CD4-positive, alpha-beta T cell treated with Interleukin-12 subunit alpha and Interleukin-12 subunit beta, for 1 hour (primary cell): ENCODE results near the gene ANKS1A.

Experiments
- DNase-seq: peaks from one replicate; pipeline ENCODE4 v3.0.0-alpha.2; 2020

Gene ANKS1A

DNA sequence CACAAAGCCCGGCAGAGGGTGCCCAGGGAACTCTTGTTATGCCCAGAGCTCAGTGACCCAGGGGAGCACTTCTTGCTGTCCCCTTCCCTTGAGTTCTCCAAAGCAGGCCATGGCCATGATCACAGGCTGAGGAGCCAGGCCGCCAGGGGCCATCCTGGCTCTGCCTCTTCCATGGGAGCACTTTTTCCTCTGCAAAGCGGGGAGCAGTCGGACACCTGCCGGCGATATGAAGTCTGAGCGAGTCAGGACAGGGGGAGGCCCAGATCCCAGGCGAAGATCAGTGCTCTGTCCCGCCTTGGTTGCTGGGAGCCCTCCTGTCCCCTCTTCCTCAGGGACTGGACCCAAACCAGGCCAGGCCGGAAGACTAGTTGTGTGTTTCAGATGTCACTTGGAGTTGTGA lies 184.2 kb downstream of the ANKS1A start:
- no peak for DNase-seq

DNA sequence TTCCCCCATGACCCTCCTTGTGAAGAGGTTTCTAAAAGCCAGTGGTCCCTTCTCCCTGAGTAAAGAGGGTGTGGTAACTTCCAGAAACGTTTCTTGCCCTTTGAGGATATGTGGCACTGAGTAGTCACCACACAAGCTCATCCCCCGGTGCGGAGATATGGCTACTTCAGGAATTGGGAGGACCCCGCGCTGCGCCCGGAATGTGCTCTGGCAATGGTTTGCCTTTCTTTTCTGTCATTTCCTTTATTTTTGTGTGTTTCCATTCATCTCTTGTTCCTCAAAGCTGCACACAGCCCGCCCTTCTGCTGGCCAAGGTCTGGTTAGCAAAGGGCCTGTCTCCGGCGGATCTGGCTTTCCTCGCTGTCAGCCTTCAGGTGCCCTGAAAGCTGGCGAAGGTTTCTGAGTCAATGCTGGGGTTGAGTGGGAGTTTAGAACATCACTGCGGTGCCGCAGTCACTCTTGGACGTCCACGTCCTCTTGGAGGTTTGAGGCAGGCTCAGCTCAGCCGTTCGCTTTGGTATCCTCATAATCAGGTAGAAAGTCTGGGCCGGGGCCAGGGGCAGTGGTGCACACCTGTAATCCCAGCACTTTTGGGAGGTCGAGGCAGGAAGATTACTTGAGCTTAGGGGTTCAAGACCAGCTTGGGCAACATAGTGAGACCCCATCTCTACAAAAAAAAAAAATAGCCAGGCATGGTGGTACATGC lies 184.9 kb downstream of the ANKS1A start:
- DNase-seq = no peak

DNA sequence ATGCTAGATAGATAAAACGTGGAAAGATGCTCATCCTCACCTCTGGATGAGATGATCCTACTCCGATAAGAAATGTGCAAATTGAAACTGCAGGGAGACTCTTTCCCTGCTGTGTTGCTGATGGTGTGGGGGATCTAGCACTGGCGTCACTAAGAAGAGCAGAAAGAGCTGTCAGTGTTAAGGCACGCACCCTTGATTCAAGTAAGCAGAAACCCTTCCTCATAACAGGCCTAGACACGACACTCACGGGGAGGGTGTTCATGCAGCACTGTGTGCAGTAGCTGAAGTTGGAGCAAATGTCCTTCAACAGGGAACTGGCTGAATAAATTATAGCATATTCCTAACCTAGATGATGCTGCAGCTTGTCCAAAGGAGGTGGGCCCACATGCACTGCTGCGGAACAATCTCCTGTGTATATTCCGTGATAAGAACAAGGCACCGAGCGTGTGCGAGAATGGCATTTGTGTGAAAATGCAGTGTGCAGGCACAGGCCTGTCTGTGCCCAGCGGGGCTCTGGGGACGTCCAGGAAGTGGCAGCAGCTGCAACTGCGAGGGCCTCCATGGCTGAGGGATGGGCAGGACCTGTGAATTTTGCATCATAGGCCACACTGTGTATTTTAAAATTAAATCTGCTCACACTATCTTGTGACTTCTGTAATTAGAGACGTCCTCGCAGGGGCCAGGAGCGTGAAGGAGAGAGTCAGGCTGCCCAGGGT lies 188.1 kb downstream of the ANKS1A start:
- DNase-seq = no peak

DNA sequence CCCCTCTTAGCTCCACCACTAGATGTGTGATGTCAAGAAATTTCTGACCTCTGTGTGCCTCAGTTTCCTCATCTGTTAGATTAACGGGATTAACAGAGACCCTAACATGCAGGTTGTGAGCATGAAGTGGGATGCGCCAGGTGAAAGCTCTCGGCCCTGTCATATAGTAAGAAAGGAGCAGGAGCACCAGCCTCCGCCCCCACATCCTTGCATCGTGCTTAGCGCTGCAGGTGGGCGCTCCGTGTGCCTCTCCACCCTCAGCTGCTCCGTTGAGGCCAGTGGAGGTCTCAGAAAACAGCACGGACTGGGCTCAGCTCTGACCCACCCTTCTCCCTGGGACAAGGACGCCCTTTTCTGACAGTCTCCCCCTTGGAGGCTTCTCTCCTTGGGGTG lies 188.7 kb downstream of the ANKS1A start:
- no peak for DNase-seq

DNA sequence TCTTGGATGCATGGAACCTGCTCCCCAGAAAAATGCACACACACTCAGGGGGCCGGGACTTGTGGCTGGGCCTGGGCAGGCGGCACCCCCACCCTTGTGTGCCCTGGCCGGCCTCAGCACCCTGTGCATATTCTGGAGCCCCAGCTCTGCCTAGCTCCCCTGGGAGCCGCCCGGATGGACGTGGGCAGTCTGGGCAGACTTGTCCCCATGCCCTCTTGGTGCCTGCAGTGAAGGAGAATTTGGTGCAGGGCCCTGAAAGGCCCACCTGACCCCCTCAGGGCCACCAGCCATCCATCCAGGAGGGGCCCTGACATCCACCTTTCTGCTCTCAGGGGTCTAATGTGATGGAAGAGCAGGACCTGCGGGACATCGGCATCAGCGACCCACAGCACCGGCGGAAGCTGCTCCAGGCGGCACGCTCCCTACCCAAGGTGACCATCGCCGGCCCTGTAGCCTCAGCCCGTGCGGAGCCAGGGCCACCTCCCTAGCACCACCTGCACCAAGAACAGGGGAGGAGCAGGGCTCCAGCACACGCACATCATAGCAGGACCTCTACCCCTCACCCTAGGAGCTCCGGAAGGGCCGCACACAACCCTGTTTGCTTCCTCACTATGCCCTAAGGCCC lies 189.3 kb downstream of the ANKS1A start:
- no peak for DNase-seq

DNA sequence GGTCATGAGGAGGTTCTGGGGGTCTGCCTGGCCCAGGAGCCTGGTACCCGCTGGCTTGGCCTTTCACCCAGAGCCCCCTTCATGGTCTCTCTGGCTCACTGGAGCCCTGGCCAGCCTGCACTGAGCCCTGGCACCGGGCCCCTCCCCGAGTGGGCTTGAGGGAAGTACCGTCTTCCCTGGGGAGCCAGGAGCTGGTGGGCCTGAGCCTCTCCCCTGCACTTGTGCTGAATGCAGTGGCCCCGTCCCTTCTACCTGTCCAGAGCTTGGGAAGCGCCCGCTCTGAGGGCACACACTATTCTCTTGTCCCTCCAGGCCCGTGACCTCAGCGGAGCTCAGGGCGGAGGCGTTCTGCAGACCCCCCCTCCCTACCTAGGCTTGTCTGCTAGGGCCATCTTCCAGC lies 189.8 kb downstream of the ANKS1A start:
- no peak for DNase-seq

DNA sequence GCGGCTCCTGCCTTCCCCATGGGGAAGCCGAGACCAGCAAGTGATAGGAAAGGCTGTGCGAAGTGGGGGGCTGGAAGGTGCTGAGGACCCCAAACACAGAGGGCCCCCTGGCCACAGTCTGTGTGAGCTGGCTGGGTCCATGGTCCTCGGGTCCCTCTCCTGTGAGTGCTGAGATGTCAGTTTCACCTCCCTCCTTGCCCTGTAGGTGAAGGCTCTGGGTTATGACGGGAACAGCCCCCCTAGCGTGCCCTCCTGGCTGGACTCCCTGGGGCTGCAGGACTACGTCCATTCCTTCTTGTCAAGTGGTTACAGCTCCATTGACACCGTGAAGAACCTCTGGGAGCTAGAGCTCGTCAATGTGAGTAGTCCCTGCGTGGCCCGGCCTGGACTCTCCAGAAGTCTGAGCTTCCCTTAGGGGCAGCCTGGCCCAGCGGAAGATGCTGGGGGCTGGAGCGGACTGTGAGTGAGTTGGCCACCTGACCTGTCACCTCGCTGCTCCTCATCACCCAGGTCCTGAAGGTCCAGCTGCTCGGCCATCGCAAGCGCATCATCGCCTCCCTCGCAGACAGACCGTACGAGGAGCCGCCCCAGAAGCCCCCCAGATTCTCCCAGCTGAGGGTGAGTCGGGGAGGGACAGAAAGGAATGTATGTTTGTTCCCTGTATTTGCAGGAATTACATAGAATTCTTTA lies 190.4 kb downstream of the ANKS1A start:
- DNase-seq = no peak

DNA sequence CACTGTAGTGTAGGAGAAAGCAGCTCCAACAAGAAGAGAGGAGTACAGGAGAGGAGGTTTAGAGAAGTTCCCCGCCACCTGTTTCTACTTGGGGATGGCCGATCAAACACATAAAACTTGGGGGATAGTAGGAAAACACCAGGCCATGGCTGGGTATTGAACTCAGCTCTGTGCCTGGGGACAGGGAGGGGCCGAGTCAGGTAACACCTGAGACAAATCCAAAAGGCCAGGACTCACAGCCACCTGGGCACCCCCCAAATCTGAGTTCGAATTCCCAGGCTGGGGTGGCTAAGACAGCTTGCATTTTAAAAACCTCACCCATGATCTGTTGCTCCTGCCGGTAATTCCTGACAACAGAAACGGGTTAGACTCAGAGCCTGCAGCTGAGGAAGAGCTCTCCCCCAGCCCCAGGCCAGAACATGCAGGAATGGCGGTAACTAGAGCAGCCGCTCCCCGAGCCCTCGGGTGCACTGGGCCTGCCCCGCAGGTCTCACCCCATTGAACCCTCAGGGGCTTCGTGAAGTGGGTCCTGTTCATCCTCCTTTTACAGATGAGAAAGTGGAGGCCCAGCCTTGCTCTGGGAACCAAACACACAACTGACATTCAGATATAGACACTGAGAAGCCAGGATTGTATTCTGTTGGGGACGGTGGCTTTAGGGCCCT lies 191.1 kb downstream of the ANKS1A start:
- no peak for DNase-seq

DNA sequence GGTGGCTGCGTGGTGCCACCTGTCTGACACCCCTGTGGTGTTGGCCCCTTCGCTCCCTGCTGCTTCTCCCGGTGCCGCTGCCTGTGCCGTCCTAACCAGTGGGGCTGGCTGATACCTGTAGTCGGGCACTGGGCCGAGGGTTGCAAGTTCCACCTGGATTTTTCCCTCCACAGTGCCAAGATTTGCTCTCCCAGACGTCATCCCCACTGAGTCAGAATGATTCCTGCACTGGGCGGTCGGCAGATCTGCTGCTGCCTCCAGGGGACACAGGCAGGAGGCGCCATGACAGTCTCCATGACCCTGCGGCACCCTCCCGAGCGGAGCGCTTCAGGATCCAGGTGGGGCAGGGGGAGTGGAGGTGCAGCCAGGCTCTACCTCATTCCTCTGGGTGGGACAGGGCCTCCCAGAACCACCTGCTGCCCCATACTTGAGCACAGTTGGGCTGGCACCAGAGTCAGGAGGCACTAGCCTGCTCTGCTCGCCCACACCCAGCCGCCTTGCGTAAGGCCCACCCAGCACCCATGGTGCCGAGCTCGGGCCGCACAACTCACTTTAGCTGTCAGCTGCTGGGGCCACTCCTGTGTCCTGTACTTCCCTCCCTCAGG lies 191.9 kb downstream of the ANKS1A start:
- DNase-seq = no peak

DNA sequence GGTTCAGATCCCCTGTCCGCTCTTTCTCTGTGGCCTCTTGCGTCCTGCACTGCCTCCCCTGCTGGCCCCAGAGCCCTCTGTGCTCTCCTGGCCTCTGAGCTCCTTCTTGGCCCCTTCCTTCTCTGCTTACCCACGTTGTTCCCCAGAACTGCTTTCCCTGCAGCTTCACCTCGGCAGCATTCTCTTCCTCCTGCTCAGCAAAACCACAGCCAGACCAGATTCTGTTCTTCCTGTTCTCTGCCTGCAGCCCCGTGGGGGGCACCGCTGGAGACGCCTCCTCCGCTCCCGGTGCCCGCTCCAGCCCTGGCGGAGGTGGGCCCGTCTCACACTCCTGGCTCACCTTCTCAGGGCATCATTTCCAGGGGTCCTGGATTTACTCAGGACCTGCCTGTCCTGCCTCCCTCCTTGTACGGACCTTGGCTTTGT lies 192.4 kb downstream of the ANKS1A start:
- DNase-seq = no peak

DNA sequence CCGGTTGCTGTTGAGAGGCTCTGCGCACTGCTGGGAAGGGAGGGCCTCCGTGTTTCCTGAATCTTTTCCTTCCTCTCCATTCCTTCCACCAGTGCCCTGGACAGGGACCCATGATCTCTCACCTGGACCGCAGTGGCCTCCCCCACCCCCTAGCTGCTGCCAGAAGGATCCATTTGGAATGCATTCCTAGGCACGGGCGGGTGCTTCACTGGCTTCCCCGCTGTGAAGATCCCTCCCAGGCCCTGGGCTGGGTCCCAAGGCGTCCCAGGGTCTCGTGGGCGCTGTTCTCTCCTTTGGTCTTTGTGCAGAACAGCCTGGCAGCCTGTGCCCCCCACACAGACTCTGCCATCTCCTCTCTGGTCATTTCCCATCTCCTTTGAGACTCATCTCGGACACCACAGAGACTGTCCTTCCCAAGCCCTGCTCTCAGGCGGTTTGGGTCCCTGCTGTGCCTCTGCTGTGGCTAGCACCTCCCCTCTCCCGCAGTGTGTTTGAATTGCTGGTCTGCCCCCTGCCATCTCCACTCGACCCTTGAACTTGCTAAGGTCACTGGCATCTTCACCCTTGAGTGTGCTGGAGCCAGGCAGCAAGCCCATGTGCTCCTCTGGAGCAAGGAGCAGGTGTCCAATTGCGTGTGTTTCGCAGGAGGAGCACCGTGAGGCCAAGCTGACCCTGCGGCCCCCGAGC lies 193.1 kb downstream of the ANKS1A start:
- DNase-seq = no peak

DNA sequence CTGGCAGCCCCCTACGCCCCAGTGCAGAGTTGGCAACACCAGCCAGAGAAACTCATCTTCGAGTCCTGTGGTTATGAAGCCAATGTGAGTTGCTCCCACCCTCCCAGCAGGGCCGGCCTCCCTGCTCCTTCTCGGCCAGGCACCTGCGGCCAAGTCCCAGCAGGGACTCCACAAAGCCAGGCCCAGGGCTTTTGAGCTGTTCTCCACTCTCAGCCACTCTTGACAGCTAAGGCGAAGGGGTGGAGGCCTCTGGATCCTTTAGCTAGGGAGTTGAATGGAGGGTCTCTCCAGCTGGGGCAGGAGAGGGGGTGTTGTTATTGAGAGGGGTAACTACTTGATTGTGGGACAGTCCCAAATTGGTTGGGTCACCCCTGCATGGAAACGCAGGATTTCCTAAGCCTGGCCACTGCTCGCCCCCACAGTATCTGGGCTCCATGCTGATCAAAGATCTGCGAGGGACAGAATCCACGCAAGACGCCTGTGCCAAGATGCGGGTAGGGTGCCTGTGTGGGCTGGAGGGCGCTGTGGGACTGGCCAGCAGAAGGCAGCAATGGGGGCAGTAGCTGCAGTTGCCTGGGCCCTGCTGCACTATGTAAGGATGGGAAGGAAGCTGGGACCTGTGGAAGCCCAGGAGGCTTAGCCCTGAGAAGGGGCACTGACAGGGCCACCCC lies 193.8 kb downstream of the ANKS1A start:
- DNase-seq = no peak

DNA sequence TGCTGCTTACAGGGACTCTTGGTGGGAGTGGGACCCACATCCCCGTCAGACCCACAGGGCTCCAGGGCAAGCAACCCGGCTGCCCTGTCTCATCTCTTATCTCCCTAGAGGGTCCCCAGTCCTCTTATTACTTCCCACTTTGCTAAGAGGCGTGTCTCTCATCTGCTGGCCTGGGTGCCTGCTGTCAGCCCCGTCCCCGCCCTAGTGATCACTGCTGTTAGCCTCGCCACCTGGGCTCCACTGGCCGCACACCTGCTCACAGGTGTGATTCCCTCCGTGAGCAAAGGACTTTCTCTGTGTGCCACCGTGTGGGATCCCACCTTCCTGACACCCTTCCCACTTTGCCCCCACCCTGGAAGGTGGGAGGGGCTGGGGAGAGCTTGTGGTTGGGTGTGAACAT lies 194.5 kb downstream of the ANKS1A start:
- DNase-seq = no peak

DNA sequence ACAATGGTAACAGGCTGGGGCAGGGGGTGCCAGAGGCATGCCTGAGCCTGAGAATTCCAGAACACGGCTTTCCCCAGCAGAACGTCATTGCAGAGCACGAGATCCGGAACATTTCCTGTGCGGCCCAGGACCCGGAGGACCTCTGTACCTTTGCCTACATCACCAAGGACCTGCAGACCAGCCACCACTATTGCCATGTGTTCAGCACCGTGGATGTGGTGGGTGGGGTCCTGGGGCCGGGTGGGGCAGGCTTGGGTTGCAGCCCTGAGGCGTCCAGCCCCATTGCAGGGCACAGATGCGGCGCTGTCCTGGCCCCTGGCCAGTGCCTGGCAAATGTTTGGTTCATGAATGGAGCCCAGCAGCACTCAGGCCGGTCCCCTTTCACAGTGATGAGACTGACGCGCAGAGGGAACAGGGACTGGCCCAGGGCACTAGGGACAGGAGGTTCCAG lies 195.0 kb downstream of the ANKS1A start:
- DNase-seq = no peak

DNA sequence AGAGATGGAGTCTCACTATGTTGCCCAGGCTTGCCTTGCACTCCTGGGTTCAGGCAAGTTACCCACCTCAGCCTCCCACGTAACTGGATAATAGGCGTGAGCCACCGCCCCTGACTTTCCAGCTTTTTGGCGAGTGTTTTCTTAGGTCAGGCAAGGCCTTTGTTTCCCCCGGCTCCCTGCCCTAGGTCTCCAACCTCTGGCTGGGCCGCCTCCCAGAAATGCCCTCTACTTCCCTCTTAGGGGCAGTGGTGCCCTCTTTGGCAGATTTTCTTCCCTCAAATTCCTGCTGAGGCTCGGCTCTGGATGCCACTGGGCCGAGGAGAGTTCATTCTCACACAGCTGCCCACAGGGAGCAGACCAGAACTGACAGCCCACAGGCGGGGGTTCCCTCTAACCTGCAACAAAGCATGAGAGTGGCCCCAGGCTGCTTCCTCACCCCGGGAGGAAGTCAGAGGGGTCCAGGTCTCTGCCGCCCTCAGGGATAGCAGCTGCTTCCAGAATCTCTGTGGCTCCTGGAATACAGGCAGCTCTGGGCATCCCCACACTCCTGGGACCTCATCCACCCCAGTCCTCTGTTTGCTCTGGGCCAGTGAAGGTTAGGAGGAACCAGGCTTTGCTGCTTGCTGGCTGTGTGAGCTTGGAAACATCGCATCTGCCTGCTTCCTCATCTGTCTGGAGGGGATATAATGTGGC lies 195.6 kb downstream of the ANKS1A start:
- no peak for DNase-seq

DNA sequence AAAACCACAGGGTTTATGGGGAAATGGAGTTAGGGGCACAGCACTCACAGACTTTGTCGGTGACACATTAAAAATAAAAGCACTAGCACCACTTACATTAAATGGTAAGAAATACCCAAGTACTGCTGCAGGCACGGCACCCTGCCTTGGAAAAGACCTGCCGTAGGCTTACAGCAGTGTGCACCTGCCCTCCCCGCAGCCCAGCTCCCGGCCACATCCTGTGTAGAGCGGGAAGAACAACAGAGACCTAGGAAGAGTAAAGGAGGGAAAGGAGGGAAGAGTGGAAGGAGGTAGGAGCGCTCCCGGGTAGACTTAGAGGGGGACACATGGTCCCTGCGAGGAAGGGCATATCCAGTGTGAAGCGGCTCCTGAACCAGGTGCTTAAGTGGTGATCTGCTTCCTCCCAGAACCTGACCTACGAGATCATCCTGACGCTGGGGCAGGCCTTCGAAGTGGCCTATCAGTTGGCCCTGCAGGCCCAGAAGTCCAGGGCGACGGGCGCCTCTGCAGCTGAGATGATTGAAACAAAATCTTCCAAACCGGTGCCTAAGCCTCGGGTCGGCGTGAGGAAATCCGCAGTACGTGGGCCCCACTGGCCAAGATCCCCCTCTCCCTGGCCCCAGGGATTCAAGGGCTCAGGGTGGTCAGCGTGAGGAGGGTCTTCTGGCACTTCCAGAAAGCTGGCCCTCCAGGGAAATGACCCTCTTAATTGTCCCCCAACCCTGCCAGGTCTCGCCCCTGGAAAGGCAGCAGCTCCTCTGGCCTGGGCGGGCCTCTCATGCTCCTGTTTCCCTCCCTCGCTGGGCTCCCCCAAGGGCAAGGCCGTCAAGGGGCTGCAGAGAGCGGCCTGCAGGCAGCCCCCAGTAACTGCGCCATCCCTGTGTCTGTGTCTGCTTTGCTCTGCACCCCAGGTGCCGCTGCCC lies 196.6 kb downstream of the ANKS1A start:
- DNase-seq = no peak

DNA sequence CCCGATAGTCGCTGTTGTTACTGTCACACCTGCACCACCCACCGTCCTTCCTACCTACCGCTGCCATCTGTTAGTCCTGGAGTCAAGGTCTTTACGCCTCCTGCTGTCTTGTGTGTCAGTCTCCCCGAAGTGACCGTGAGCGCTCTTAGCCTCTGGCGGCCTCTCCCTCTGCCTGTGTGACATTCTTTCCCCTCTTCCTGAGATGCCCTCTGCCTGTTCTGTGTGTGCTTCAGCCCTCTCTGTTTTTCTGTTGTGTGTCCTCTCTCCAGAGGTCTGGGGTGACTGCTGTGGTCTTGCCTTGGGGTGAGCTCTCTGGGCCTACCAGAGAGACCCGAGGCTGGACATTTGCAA lies 197.2 kb downstream of the ANKS1A start:
- no peak for DNase-seq

DNA sequence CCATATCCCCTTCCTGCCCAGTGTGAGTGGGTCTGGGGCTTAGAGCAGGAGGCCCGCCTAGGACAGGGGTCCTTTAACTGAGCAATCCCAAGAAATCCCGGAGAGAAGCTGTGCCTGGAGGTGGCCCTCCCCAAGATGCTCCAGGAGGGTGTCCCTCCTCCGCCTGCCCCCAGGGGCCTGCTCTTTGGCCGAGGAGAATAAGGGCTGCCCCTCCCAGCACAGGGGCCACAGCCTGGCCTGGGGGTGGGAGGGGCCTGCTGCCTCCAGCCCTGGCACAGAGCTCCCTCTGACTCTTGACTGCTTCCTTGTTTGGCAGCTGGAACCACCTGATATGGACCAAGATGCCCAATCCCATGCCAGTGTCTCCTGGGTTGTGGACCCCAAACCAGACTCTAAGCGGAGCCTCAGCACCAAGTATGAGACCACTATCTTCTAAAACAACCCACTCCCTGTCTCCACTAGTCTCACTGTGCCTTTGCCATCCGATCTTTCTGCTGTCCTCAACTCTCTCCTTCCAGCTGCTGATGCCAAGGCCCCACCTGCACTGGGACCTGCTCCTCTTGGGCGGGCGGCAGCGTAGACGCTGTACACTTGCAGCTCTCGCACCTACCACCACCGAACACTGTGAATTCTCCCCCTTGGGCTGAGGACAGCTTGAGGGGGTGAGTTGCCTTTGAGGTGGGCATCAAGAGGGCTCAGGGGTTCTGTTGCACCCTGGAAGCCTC lies 197.7 kb downstream of the ANKS1A start:
- DNase-seq = no peak
